Inflammatory macrophage treated with lipopolysaccharide for 1 hour (primary cell): Measurements from ENCODE around the gene ADAMTS14.
"Not testable (repeated sequence)": the region's sequence is repeated elsewhere in the genome, so short reads cannot be mapped to it uniquely, and the experiment has no call there.

Experiments
- DNase-seq, 2 donors: peaks; one replicate each; pipeline ENCODE4 v3.0.0-alpha.2; 2020 to 2022

ADAMTS14 gene

DNA sequence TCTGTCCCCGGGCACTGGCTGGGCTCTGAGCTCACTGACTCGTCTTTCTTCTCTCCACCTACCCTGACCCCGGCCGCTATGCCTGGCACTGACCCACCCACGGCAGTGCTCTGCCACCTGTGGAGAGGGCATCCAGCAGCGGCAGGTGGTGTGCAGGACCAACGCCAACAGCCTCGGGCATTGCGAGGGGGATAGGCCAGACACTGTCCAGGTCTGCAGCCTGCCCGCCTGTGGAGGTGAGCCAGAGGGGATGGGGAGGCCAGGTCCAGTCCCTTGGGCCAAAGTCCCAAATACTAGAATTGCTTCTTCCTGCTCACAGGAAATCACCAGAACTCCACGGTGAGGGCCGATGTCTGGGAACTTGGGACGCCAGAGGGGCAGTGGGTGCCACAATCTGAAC lies 85.5 kb downstream of the ADAMTS14 start:
- no peak for DNase-seq

DNA sequence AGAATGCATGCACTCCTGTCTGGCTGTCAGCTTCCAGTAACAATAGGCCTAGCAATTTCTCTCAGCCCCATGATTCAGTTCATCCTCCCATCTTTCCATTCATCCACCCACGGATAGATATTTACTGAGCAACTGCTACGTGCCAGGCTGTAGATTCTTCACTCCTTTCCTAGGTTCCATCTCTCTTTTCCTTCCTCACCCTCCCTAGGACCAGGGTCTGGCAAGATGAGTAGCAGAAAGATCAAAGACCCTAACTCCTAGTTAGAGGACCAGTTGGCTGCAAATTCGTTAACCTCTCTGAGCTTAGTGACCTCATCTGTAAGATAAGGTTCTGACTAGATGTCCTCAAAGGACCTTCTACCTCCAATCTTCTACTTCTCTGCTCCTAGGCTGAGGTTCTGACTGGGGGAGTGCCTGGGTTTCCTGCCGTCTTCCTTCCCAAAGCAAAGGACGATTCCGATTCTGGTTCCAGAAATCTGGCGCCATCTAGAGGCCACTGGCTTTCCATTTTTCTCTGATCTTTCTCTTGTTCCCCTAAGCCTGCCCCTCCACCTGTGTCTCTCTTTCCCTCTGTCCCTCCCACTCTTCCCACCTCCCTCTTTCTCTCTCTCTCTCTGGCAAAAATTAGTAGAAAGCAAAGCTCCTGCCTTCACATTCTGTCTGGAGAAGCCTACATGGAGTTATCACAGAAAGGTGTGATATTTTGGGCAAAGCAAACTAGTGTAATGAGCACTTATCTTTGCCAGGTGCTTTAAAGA lies 86.6 kb downstream of the ADAMTS14 start:
- DNase-seq, result peak; percentile 43 to 92

DNA sequence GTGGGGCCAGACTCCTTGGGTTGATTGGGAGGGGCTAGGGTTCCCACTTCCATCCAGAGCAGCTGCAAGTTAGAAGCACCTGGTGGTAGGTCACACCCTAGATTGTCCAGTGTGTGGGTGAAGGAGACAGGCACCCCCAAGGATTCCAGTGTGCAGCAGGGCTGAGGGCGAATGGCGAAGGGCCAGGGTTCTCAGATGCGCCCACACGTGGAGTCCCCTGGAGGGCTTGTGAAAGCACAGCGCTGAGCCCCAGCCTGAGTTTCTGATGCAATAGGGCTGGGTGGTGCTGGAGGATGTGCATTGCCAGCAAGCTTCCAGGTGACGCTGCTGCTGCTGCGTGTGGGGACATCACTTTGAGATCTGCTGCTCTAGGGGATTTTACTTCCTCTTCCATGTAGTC lies 87.5 kb downstream of the ADAMTS14 start:
- DNase-seq, result peak in 1 of 2 donors; percentile 36

DNA sequence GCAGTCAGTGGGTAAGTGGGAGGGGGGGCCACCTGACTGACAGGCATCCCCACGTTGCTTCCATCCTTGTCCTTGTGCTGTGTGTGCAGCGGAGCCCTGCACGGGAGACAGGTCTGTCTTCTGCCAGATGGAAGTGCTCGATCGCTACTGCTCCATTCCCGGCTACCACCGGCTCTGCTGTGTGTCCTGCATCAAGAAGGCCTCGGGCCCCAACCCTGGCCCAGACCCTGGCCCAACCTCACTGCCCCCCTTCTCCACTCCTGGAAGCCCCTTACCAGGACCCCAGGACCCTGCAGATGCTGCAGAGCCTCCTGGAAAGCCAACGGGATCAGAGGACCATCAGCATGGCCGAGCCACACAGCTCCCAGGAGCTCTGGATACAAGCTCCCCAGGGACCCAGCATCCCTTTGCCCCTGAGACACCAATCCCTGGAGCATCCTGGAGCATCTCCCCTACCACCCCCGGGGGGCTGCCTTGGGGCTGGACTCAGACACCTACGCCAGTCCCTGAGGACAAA lies 88.0 kb downstream of the ADAMTS14 start:
- DNase-seq, result no peak

DNA sequence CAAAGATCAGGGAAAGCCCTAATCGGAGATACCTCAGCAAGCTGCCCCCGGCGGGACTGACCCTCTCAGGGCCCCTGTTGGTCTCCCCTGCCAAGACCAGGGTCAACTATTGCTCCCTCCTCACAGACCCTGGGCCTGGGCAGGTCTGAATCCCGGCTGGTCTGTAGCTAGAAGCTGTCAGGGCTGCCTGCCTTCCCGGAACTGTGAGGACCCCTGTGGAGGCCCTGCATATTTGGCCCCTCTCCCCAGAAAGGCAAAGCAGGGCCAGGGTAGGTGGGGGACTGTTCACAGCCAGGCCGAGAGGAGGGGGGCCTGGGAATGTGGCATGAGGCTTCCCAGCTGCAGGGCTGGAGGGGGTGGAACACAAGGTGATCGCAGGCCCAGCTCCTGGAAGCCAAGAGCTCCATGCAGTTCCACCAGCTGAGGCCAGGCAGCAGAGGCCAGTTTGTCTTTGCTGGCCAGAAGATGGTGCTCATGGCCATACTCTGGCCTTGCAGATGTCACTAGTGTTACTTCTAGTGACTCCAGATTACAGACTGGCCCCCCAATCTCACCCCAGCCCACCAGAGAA lies 88.8 kb downstream of the ADAMTS14 start:
- peak in 1 of 2 donors; percentile 24 for DNase-seq

DNA sequence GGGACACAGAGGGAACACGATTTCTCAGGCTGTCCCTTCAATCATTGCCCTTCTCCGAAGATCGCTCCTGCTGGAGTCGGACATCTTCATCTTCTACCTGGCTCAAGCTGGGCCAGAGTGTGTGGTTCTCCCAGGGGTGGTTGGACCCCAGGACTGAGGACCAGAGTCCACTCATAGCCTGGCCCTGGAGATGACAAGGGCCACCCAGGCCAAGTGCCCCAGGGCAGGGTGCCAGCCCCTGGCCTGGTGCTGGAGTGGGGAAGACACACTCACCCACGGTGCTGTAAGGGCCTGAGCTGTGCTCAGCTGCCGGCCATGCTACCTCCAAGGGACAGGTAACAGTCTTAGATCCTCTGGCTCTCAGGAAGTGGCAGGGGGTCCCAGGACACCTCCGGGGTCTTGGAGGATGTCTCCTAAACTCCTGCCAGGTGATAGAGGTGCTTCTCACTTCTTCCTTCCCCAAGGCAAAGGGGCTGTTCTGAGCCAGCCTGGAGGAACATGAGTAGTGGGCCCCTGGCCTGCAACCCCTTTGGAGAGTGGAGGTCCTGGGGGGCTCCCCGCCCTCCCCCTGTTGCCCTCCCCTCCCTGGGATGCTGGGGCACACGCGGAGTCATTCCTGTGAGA lies 89.5 kb downstream of the ADAMTS14 start:
- DNase-seq, result no peak

DNA sequence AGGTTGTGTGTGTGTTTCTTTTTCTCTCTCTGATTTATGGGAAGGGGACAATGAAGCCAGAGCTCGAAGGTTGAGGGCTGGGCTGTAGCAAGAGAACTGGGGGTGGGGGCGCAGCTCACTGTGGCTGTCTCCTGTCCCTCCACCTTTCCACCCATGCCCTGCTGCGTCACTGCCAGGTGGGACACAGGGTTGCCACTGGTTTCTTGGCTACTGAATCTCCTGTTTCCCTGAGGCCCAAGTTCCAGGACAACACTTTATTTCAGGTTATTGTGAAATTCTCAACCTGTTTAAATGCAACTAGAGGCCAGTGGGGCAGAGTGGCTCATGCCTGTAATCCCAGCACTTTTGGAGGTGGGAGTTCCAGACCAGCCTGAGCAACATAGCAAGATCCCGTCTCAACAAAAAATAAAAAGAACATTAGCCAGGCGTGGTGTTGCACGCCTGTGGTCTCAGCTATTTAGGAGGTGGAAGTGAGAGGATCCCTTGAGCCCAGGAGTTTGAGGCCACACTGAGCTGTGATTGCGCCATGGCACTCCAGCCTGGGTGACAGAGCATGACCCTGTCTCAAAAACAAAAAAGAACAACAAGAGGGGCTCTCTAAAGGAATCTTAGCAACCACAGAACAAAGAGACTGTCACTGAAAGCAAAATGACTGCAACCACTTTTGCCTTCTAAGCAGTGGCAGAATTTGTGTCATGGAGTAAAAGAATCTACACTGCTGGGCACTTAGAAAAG lies 90.3 kb downstream of the ADAMTS14 start:
- peak in 1 of 2 donors; percentile 8 for DNase-seq

DNA sequence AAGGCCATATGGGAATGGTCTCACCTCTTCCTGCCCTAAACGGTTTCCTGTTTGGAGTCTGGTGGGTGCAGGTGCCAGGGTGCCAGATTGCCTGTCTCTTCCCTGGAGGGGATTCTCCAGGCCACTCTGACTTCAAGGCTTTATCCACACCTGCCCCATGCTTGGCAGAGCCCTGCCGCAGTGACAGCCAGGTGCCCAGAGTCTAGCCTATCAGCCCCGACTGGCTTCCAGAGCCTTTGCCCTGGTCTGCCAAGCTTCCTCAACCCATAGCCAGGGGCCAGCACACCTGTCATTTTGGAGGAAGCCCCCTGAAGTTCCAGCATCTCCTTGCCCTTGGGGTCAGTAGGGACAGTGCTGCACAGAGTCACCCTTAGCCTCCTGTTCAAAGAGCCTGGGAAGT lies 91.3 kb downstream of the ADAMTS14 start:
- no peak for DNase-seq

DNA sequence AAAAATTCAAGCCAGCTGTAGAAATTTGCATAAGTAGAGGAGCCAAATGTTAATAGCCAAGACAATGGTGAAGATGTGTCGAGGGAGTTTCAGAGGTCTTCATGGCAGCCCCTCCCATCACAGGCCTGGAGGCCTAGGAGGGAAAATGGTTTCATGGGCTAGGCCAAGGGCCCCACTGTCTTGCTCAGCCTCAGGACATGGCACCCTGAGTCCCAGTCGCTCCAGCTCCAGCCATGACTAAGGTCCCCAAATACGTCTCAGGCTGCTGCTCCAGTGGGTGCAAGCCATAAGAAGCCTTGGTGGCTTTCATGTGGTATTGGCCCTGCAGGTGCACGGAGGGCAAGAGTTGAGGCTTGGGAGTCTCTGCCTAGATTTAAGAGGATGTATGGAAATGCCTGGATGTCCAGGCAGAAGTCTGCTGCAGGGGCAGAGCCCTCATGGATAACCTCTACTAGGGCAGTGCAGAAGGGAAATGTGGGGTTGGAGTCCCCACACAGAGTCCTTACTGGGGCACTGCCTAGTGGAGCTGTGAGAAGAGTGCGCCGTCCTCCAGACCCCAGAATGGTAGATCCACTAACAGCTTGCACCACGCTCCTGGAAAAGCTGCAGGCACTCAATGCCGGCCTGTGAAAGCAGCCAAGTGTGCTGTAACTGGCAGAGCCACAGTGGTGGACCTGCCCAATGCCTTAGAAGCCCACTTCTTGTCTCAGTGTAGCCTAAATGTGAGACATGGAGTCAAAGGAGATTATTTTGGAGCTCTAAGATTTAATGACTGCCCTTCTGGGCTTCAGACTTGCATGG lies 93.7 kb downstream of the ADAMTS14 start:
- no peak for DNase-seq

DNA sequence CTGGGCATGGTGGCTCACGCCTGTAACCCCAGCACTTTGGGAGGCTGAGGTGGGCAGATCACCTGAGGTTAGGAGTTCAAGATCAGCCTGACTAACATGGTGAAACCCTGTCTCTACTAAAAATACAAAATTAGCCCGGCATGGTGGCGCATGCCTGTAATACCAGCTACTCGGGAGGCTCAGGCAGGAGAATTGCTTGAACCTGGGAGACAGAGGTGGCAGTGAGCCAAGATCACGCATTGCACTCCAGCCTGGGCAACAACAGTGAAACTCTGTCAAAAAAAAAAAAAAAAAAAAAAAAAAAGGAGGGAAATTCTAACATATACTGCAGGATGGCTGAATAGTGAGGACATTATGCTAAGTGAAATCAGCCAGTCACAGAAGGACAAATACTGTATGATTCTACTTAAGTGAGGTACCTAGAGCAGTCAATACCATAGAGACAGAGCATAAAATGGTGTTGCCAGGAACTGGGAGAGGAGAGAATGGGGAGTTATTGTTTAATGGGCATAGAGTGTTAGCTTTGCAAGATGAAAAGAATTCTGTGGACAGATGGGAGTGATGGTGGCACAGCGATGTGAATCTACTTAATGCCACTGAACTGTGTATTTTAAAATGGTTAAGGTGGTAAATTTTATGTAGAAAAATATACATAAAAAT lies 95.8 kb downstream of the ADAMTS14 start:
- not testable (repeated sequence) for DNase-seq

DNA sequence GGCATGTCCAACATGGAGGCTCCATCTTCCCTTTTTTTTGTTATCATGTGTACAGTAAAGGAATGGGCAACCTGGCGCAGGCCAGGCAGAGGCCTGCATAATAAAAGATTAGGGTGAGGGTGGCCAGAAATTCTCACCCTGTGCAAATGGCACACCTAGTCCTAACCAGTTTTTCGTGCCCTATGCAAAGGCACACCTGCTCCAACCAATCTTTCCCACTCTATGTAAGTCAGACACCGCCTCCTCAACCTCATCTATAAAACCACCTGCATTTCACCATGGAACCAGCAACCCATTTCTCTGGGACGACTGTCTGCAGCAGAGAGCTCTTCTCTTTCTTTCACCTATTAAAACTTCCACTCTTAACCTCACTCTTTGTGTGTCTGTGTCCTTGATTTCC lies 96.8 kb downstream of the ADAMTS14 start:
- no peak for DNase-seq

DNA sequence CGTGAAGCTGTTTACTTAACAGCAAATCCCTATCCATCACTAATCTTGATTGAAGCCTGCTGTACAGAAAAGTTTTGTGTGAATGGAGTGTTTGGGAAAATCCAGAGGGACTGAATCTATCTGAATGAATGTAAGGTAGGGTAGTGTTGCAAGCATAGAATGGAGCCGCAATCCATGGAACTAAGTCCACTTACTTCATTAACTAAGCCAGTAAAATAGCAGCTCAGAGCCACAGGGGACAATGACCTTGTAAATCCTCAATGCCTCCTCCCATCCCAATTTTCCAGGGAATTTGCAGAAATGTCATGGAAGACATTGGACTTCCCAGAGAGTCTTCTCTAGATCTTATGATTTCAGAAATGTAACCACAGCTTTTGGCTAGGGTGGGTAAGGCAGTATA lies 97.7 kb downstream of the ADAMTS14 start:
- no peak for DNase-seq

DNA sequence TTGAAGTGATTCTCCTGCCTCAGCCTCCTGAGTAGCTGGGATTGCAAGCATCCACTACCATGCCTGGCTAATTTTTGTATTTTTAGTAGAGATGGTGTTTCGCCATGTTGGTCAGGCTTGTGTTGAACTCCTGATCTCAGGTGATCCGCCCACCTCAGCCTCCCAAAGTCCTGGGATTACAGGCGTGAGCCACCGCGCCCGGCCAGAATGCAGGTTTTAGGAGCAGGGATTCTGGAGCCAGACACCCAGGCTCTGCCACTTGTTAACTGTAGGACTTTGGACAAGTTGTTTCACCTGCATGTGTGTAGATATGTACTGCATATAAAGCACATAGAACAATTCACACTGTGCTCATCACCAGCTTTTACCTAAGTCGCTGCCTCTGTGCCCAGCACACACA lies 98.2 kb downstream of the ADAMTS14 start:
- DNase-seq, result not testable (repeated sequence)

DNA sequence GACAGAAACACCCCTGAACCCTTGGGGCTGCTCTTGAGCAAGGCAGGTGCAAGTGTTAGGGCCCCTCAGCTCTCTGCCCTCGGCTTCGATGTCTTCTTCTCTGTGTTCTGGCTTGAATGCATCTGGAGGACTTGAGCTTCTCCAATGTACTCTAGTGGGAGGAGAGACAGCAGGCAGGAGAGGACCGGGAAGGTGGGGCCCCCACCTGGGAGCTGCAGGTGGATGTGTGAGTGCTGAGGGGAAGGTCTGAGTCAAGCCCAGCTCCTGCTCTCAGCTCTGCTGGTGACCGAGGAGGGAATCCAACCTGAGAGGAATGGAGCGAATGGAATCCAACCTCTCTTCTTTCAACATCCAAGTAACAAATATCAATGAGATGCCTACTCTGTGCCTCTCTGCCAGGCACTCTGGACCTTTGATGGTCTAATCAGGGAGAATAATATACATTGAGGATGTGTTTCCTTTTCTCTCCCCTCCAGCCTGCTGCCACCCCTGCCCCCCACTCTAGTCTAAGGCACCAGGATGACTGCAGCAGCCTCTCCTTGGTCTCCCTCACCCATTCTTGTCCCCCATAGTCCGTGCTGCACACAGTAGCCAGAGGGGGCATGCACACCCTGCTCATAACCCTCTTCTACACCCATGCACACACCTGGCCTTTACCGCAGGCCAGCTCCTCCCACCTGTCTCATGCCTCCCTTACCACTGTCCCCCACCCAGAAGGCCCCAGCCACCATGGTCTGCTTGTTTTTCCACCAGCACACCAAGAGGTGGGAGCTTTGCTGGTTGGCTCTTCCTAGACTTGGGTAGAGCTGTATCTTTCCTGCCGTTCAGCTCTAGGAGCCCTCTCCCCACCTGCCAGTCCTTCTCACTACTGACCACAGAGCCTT lies 99.2 kb downstream of the ADAMTS14 start:
- DNase-seq, result no peak

DNA sequence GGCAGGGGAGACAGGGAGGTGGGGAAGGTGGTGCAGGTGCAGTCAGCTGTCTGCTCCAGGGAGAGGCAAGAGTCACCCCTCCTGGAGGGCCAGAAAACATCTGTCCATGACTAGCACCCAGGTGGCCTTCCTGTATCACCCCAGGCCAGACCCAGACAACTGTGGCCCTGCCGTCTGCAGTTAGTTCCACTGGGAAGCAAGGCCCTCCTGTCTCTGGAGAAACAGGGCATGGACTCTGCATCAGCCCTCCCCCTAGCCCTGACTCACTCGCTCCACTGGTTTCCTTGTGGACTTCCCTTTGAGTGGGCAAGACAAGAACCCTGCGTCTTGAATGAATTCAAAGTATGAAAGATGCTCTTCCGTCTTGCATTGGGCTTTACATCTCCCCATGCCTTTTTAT lies 100.3 kb downstream of the ADAMTS14 start:
- peak; percentile 36 to 45 for DNase-seq

DNA sequence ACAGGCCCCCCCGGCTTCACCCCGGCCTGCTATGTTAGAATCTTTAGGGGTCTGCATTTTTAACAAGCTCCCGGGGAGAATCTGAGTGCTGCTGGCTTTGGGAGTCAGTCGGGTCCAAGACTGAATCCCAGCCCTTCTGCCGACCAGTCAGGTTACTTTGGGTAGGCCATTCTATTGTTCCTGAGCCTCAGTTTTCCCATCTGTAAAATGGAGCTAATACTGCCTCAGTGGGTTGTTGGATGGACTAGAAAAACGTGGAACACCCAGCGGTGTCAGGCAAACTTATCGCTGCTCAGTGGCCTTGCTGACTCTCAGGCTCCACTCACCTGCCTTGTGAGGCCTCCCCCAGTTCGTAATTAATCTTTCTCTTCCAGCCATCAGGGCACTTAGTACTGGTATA lies 101.2 kb downstream of the ADAMTS14 start:
- no peak for DNase-seq

DNA sequence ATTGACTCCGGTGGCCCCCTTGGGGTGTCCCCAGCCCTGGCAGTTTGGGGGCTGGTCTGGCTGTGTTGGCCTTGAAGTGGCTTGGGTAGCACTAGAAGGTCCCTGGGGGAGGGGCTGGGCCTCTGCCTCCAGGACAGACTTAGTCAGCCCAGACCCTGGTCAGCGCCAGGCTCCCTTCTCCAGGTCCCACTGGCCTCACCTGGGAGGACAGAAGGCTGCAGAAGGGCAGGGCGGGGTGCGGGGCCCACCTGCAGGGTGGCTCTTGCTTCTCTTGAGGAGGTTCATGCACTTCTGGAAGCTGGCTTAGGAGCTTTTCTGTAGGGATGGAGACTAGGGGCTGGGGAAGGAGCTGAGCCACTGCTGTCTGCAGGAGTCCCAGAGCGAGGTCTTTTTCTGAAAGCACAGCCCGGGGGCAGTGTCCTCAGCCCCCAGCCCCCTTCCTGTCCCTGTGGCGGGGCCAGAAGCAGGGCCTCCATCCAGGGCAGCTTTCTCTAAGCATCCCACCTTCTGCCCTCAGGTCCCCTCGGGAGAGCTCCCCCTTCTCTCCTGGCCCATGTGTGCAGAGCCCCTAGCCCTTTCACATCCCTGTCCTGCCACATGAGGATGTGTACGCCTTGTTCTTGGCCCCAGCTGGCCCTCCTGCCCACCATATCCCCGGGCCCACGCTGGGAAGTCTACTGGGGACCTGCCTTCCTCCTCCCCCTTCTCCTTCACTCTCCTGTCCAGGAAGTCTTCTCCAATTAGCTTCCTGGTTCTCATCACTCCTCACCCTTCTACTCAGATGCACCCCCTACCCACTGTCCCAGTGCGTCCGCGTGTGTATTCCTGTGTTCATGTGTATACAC lies 101.9 kb downstream of the ADAMTS14 start:
- no peak for DNase-seq

DNA sequence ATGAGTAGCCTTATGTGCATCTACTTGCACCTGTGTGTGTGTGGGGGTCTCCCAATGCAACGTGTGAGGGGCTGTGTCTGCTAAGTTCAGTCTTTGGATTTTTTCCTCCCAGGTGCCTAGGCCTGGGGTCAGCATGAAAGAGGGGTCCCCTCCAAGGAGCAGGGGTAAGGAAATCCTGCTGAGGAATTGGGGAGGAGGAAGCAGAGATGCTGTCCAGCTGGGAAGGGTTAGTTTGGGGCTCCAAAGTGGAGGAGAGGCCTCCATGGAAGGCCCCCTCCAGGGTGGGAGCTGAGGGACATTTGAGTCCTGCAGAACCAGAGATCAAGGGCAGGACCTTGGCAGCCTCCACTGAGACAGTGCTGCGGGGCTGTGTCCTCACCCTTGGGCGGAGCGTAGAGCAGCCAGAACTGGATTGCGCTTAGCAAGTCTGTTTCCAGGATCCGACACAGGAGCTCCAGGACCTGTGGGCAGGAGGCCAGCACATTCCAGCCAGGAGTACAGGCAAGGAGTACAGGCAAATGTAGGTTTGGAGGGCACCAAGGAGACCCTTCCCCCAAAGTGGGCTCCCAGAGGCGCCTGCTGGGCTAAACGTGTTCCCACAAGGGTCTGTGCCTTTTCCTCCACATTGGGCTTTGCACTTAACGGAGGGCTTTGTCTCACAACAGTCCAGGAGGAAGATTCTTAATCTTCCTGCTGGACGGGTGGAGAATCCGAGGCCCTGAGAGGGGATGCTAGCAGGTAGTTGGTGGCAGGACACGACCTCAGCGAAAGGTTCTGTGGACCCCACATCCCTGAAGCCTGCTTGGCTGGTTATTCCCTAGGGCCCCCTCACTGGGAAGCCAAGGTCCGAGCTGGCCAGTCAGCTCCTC lies 102.7 kb downstream of the ADAMTS14 start:
- DNase-seq, result no peak
